B cell (primary cell): Measurements from ENCODE around the gene EEF1AKMT4.

Experiments
- EZH2 ChIP-seq: IDR thresholded peaks from 2 replicates; pipeline ENCODE4 v1.6.1; 2012; ENCODE audit warnings: borderline replicate concordance, low read depth, mild to moderate bottlenecking, moderate library complexity, low read length; ENCODE audit not compliant: insufficient read depth, poor library complexity, severe bottlenecking
- TF ChIP-seq, protein P1 (sequence below): fragments of 200-600 bp; IDR thresholded peaks from one replicate; pipeline ENCODE4 v1.8.0; 2022; ENCODE audit warnings: antibody characterized with exemption, mild to moderate bottlenecking

DNA sequence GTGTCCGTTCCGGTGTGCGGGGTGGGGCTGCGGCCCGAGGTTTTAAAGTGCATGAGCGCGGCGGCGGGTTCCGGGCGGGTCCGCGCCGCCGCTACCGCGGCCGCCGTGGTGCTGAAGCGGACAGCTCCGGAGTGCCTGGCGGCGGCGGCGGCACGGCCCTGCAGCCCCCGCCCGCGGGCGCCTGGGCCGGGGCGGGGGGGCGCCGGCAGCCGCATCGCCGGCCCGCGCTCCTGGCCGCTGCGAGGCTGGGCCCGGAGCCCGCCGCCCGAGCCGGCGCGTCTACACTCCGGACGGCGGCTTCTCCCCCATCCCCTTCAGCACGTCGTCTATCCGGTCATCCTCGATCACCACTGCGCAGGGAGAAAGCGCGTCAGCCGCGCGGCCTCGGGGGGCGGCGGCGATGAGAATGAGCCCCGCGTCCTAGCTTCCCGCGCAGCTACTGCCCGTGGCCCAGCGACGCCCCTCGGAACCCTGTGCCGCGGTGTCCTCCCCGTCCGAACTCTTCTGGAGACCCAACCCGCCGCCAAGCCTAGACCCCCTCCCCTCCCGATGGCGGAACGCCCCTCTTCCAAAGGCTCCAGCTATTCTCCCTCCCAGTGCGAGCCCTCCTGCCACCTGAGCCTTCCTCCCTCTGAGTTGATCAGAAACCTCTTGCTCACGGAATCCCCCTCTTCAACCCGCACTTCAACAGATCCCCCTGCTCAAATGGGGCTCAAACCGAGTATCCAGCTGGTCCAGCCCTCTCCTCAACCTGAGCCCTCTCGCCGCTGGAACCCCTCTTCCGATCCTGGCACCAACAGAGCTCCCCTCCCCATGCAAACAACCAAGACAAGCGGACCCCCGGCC is 10.6 kb downstream of the EEF1AKMT4 start:
- TF ChIP-seq, protein P1, sequence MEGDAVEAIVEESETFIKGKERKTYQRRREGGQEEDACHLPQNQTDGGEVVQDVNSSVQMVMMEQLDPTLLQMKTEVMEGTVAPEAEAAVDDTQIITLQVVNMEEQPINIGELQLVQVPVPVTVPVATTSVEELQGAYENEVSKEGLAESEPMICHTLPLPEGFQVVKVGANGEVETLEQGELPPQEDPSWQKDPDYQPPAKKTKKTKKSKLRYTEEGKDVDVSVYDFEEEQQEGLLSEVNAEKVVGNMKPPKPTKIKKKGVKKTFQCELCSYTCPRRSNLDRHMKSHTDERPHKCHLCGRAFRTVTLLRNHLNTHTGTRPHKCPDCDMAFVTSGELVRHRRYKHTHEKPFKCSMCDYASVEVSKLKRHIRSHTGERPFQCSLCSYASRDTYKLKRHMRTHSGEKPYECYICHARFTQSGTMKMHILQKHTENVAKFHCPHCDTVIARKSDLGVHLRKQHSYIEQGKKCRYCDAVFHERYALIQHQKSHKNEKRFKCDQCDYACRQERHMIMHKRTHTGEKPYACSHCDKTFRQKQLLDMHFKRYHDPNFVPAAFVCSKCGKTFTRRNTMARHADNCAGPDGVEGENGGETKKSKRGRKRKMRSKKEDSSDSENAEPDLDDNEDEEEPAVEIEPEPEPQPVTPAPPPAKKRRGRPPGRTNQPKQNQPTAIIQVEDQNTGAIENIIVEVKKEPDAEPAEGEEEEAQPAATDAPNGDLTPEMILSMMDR: no peak
- TF ChIP-seq EZH2: peak; percentile 72
